Globus pallidus (tissue), 1 donor: ENCODE data around the gene ACOXL.

ENCODE experiments used
- DNase-seq: peaks from one replicate; pipeline ENCODE4 v3.0.0-alpha.2; 2015; ENCODE audit warnings: low spot score

ACOXL gene

GRCh38 chr2:110794390-110794789, 62.0 kb downstream of the ACOXL start:
- DNase-seq, result no peak

GRCh38 chr2:110794951-110795350, 62.6 kb downstream of the ACOXL start:
- no peak for DNase-seq

- DNase-seq, result no peak
Observed at GRCh38 chr2:110796716-110797301, 64.4 kb downstream of the ACOXL start.

GRCh38 chr2:110799376-110799775, 67.0 kb downstream of the ACOXL start:
- no peak for DNase-seq

DNA sequence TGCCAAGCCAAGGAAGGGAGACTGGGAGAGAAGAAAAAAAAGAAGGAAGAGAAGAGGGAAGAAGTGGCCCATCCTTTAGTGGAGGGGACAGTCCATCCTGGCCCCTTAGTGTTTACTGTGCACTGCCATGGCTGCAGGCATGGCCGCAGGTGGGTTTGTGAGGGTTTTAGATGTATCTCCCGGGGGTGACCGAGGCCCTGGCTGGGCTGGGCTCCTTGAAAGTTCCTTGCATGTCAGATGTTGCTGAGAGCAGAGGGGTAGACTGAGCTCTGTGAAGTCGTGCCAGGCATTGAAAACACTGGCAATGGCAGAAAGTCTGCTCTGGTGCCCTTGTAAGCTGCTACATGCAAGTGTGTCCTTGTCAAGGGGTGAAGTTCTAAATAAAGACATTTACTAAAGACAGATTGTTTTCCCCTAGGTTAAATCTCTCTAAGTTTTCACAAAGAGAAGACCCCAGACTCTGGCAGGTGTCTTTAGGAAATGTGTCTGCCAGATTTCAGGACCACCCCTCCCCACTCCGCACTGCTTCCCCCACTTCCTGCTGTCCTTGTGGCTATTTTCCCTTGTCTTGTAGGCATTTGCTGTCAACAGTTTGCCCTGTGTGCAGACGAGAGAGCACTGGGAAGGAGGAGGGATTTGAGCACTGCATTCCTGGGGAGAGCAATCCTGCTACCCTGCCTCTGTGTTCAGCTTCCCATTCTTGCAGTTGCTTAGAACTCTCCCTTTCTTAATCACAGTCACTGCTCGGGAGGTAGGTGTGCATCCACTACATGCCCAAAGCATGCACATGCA, 68.4 kb downstream of the ACOXL start:
- no peak for DNase-seq

GRCh38 chr2:110802208-110802932, 70.0 kb downstream of the ACOXL start:
- no peak for DNase-seq

DNA sequence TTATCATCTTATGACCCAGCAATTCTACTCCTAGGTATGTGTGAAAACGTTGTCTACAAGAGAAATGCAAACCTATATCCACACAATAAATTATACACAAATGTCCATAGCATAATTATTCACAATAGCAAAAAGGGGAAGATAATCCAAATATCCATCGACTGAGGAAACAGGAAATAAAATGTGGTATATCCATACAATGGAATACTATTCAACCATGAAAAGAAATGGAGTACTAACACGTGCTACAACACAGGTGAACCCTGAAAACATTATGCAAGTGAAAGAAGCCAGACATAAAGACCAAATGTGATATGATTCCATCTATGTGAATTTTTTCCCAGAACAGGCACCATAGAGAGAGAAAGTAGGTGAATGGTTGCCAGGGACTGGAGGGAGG, 72.1 kb downstream of the ACOXL start:
- DNase-seq, result no peak

DNA sequence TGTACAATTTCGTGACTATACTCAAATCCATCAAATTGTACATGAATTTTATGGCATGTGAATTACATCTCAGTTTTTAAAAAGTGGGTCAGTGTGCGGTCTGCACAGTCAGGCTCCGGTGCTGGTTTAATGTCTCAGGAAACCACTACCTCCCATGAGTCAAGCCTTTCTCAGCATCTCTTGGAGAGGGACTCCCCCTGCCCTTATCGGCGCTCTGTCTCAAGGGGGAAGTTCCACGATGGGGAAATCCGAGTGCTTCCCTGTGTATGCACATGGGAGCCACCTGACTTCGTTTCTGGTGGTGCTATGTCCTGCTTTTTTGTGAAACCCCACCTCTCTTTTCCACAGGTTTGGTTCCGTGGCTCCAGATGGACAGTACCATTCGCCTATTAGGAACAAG, 72.5 kb downstream of the ACOXL start:
- DNase-seq, result no peak

GRCh38 chr2:110805894-110806452, 73.6 kb downstream of the ACOXL start:
- DNase-seq, result no peak

GRCh38 chr2:110807522-110807921, 75.1 kb downstream of the ACOXL start:
- no peak for DNase-seq

GRCh38 chr2:110810404-110810803, 78.0 kb downstream of the ACOXL start:
- DNase-seq, result no peak

- DNase-seq, result no peak
Observed at GRCh38 chr2:110812726-110813645, 80.6 kb downstream of the ACOXL start.

- DNase-seq, result no peak
Observed at GRCh38 chr2:110813896-110814295, 81.5 kb downstream of the ACOXL start.

DNA sequence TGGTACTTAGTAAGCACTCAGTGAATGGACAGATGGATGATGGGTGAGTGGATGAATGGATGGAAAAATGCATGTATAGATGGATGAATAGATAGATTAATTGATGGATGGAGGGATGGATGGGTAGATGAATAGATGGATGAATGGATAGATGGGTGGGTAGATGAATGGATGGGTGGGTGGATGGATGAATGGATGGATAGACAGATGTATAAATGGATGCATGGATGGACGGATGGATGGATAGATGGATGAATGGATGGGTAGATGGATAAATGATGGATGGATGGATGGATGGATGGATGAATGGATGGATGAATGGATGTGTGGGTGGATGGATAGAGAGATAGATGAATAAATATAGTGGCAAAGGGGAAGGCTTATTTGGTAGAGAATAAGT, 83.6 kb downstream of the ACOXL start:
- DNase-seq, result no peak

GRCh38 chr2:110816404-110817365, 84.3 kb downstream of the ACOXL start:
- no peak for DNase-seq

DNA sequence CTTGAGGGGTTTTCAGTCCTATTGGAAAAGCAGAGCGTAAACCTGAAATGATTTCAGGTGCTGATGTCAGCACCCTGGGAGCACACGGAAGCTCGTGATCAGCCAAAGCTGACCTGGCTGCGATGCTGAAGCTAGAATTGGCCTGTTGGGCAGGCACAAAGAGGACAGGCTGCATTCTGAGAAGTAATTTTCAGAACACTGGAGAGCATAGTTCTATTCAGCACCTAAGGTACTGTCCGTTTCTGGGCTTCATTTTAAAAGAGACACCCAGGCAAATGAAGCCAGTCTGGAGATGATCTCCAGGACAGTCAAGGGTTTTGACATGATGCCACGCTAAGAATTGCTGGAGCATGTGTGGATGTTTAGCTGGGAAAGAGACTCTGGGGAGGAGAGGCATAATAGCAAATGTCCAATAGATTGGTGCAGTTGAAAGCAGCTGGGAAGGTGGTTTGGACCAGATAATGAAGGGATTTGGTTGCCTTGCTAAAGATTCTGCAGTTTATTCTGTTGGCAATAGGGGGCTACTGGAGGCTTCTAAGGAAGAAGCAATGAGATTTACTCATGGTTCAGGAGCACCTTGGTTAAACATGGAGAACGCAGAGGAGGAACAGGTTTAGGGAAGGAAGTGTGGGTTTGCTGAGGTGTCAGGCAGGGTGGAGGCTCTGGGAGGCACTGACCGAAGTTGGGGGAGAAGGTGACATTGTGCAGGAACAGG, 86.6 kb downstream of the ACOXL start:
- no peak for DNase-seq

DNA sequence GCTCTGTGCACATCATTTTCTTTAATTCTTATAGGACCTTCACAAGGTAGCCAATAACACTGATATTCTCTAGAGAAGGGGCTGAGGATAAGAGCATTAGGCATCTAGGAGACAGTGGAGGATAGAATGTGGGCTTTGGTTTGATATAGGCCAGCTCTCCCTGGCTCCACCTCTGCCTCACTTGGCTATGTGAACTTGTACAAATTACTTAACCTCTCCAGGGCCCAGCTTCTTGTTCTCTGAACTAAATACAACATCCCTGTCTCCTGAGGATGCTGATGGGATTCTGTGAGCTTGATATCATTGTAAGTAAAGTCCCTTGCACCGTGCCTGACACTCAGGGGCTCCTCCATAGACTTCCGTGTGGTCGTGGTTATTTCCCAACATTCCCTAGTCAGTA, 87.3 kb downstream of the ACOXL start:
- no peak for DNase-seq

- no peak for DNase-seq
Observed at GRCh38 chr2:110820128-110820527, 87.8 kb downstream of the ACOXL start.

GRCh38 chr2:110823165-110823564, 90.8 kb downstream of the ACOXL start:
- no peak for DNase-seq

- DNase-seq, result no peak
Observed at GRCh38 chr2:110827511-110827910, 95.1 kb downstream of the ACOXL start.
